ENCODE results near the gene CBR3.

GRCh38 chr21:36109868-36110267, 25.0 kb upstream of the CBR3 start:
- TF ChIP-seq CTCF (conservative IDR thresholded peaks at IDR 0.05; ENCODE audit: low read length) (no peak), EZH2phosphoT487 (IDR thresholded peaks at IDR 0.05; ENCODE audit: borderline replicate concordance) (no peak)

All from Loucy (cell line).